Naive B cell (primary cell): ENCODE measurements around the gene PABPC1L. TPM values are rescaled to one million over a fixed set of nuclear protein-coding genes. Genes with fewer than 3 reads are reported as not detected.
"Not testable (repeated sequence)": the region's sequence is repeated elsewhere in the genome, so short reads cannot be mapped to it uniquely, and the experiment has no call there.

ENCODE experiments used
- ATAC-seq, 2 donors: fragments of 150-1000 bp; cut with Tn5 transposase; 2 replicates each; pipeline ENCODE4 v1.10.0; 2021; ENCODE audit warnings: low read depth in 2 of 2, mild to moderate bottlenecking in 2 of 2, moderate library complexity in 2 of 2
- DNase-seq: peaks from one replicate; pipeline ENCODE4 v3.0.0; 2022
- H3K27ac Mint-ChIP-seq, 6 donors: one replicate each; pipeline ENCODE4 v1.8.0; 2020 to 2022; ENCODE audit warnings: mild to moderate bottlenecking in 6 of 6, mixed read lengths in 6 of 6, moderate library complexity in 5 of 6, inconsistent platforms in 2 of 6
- H3K27me3 Mint-ChIP-seq, 3 donors: one replicate each; pipeline ENCODE4 v1.8.0; 2021 to 2022; ENCODE audit warnings: mixed read lengths in 3 of 3, mild to moderate bottlenecking in 1 of 3
- H3K36me3 Mint-ChIP-seq, 2 donors: one replicate each; pipeline ENCODE4 v1.8.0; 2020 to 2022; ENCODE audit warnings: mixed read lengths in 2 of 2, inconsistent platforms in 1 of 2, mild to moderate bottlenecking in 1 of 2
- H3K4me1 Mint-ChIP-seq, 3 donors: one replicate each; pipeline ENCODE4 v1.8.0; 2020 to 2022; ENCODE audit warnings: mixed read lengths in 3 of 3, inconsistent platforms in 1 of 3, mild to moderate bottlenecking in 1 of 3, moderate library complexity in 1 of 3
- H3K4me3 Mint-ChIP-seq, 8 donors: one replicate each; pipeline ENCODE4 v1.8.0; 2020 to 2022; ENCODE audit warnings: mild to moderate bottlenecking in 8 of 8, mixed read lengths in 8 of 8, moderate library complexity in 8 of 8, inconsistent platforms in 2 of 8
- H3K9me3 Mint-ChIP-seq, 7 donors: one replicate each; pipeline ENCODE4 v1.8.0; 2020 to 2022; ENCODE audit warnings: mixed read lengths in 7 of 7, mild to moderate bottlenecking in 5 of 7, inconsistent platforms in 2 of 7, moderate library complexity in 1 of 7
- polyA plus RNA-seq, 6 donors: library from polyadenylated mRNA; unstranded; fragments of 300-500 nt; fragmentation: Illumina TruSeq; gene quantifications; one replicate each; pipeline ENCODE4 v1.2.3, GENCODE V29; 2021; ENCODE audit warnings: low read depth in 6 of 6

Gene PABPC1L
- 1 to 10 TPM in 3 of 6 donors, under 1 TPM in 2, not detected in 1; 0.75 to 5.2 (median 1.3) TPM for polyA plus RNA-seq

GRCh38 chr20:44909872-44910689 lies at the start of gene PABPC1L:
TSS of gene PABPC1L (plus strand) at chr20:44910060. CDS start at chr20:44910144, 84 bp downstream.
- no peaks in the 10 kb centered on the region for H3K27me3 Mint-ChIP-seq

GRCh38 chr20:44861531-44862006 lies 48.3 kb upstream of the PABPC1L start:
- H3K4me1 Mint-ChIP-seq: peaks cover 3 to 12% (median 6%) of the 10 kb centered on the region in 3 donors
- H3K27me3 Mint-ChIP-seq: peaks cover 0 to 2% (median under 1%) of the 10 kb centered on the region in 3 donors
- no peak for ATAC-seq
- DNase-seq: no peak
- peaks cover 0 to 8% (median 4%) of the 10 kb centered on the region in 7 donors for H3K9me3 Mint-ChIP-seq
- H3K27ac Mint-ChIP-seq: no peak overlapping the region
- peaks cover 4 to 11% of the 10 kb centered on the region in 2 donors for H3K36me3 Mint-ChIP-seq
- no peak overlapping the region for H3K4me3 Mint-ChIP-seq

More at GRCh38 chr20:44909872-44910689, at the start of gene PABPC1L:
- H3K4me3 Mint-ChIP-seq: peak within 1 kb of the TSS; percentile 82 to 95 (median 88)
- H3K9me3 Mint-ChIP-seq: no peaks in the 10 kb centered on the region
- ATAC-seq (peak; percentile 97 to 99), DNase-seq (peak; percentile 74)
- H3K36me3 Mint-ChIP-seq: peaks cover 0 to 3% of the 10 kb centered on the region in 2 donors
- peak within 1 kb of the TSS; percentile 23 to 94 (median 86) for H3K27ac Mint-ChIP-seq
- peaks cover 16 to 30% (median 20%) of the 10 kb centered on the region in 3 donors for H3K4me1 Mint-ChIP-seq

- DNase-seq: no peak
- no peak for ATAC-seq
- Mint-ChIP-seq H3K4me1 (peaks cover 3 to 8% (median 6%) of the 10 kb centered on the region in 3 donors), H3K9me3 (peaks cover 0 to 6% (median 0%) of the 10 kb centered on the region in 7 donors), H3K27ac (peak overlapping the region in 1 of 6 donors; percentile 92), H3K36me3 (peaks cover 0 to 11% of the 10 kb centered on the region in 2 donors), H3K27me3 (peaks cover 0 to 7% (median 6%) of the 10 kb centered on the region in 3 donors), H3K4me3 (no peak overlapping the region)
Observed at GRCh38 chr20:44862286-44862685, 47.6 kb upstream of the PABPC1L start.

- H3K4me1 Mint-ChIP-seq, H3K36me3 Mint-ChIP-seq, ATAC-seq, H3K9me3 Mint-ChIP-seq, H3K4me3 Mint-ChIP-seq, DNase-seq: not testable (repeated sequence)
- Mint-ChIP-seq H3K27ac (peak overlapping the region in 1 of 6 donors; percentile 38), H3K27me3 (peaks cover 0 to 13% (median 11%) of the 10 kb centered on the region in 3 donors)
Observed at GRCh38 chr20:44863365-44864084, 46.3 kb upstream of the PABPC1L start.

GRCh38 chr20:44864493-44864892 lies 45.4 kb upstream of the PABPC1L start:
- H3K4me3 Mint-ChIP-seq: not testable (repeated sequence)

GRCh38 chr20:44866703-44867335 lies 43.0 kb upstream of the PABPC1L start:
- H3K36me3 Mint-ChIP-seq: no peaks in the 10 kb centered on the region
- peaks cover 0 to 21% (median 11%) of the 10 kb centered on the region in 3 donors for H3K27me3 Mint-ChIP-seq
- no peaks in the 10 kb centered on the region for H3K9me3 Mint-ChIP-seq
- H3K4me1 Mint-ChIP-seq: peaks cover 4 to 8% (median 6%) of the 10 kb centered on the region in 3 donors
- DNase-seq (no peak), ATAC-seq (no peak)
- peak overlapping the region in 1 of 6 donors; percentile 70 for H3K27ac Mint-ChIP-seq
- peak overlapping the region in 4 of 8 donors; percentile 37 to 81 (median 64) for H3K4me3 Mint-ChIP-seq

More at GRCh38 chr20:44864493-44864892, 45.4 kb upstream of the PABPC1L start:
- not testable (repeated sequence) for ATAC-seq, H3K36me3 Mint-ChIP-seq, H3K9me3 Mint-ChIP-seq, DNase-seq, H3K27ac Mint-ChIP-seq, H3K4me1 Mint-ChIP-seq
- H3K27me3 Mint-ChIP-seq: peaks cover 0 to 13% (median 11%) of the 10 kb centered on the region in 3 donors

- DNase-seq (no peak), ATAC-seq (no peak)
- Mint-ChIP-seq H3K4me1 (peaks cover 4 to 8% (median 6%) of the 10 kb centered on the region in 3 donors), H3K36me3 (no peaks in the 10 kb centered on the region), H3K9me3 (no peaks in the 10 kb centered on the region), H3K4me3 (no peak overlapping the region), H3K27me3 (peaks cover 0 to 26% (median 11%) of the 10 kb centered on the region in 3 donors), H3K27ac (no peak overlapping the region)
Observed at GRCh38 chr20:44869471-44869870, 40.4 kb upstream of the PABPC1L start.

- DNase-seq, H3K27me3 Mint-ChIP-seq, H3K9me3 Mint-ChIP-seq, H3K36me3 Mint-ChIP-seq, ATAC-seq: not testable (repeated sequence)
- Mint-ChIP-seq H3K4me1 (peaks cover 17 to 33% (median 29%) of the 10 kb centered on the region in 3 donors), H3K27ac (peak overlapping the region in 1 of 6 donors; percentile 65), H3K4me3 (peak overlapping the region in 1 of 8 donors; percentile 95)
Observed at GRCh38 chr20:44882360-44882759, 27.5 kb upstream of the PABPC1L start.

GRCh38 chr20:44883214-44883902 lies 26.5 kb upstream of the PABPC1L start:
- ATAC-seq (no peak), DNase-seq (no peak)
- Mint-ChIP-seq H3K4me3 (peak overlapping the region in 6 of 8 donors; percentile 26 to 98 (median 95)), H3K9me3 (no peaks in the 10 kb centered on the region), H3K27me3 (peaks cover 0 to 2% (median 0%) of the 10 kb centered on the region in 3 donors), H3K36me3 (no peaks in the 10 kb centered on the region), H3K27ac (peak overlapping the region in 3 of 6 donors; percentile 56 to 94 (median 83)), H3K4me1 (peaks cover 24 to 43% (median 37%) of the 10 kb centered on the region in 3 donors)

- peak in 1 of 2 donors; percentile 23 for ATAC-seq
Observed at GRCh38 chr20:44884907-44885391, 24.9 kb upstream of the PABPC1L start.

GRCh38 chr20:44885392-44886265 lies 24.2 kb upstream of the PABPC1L start, which contains the start of gene YWHAB:
TSS of gene YWHAB (plus strand) at chr20:44885705. CDS start at chr20:44901534, 15,829 bp downstream.
- no peaks in the 10 kb centered on the region for H3K36me3 Mint-ChIP-seq
- peak within 1 kb of the TSS; percentile 94 to 98 (median 96) for H3K27ac Mint-ChIP-seq
- ATAC-seq (peak; percentile 95), DNase-seq (peak; percentile 97)
- H3K9me3 Mint-ChIP-seq: no peaks in the 10 kb centered on the region
- no peaks in the 10 kb centered on the region for H3K27me3 Mint-ChIP-seq
- peak within 1 kb of the TSS; percentile 94 to 98 (median 96) for H3K4me3 Mint-ChIP-seq
- H3K4me1 Mint-ChIP-seq: peaks cover 40 to 61% (median 56%) of the 10 kb centered on the region in 3 donors

More at GRCh38 chr20:44884907-44885391, 24.9 kb upstream of the PABPC1L start:
- no peaks in the 10 kb centered on the region for H3K27me3 Mint-ChIP-seq
- DNase-seq: no peak
- H3K36me3 Mint-ChIP-seq: no peaks in the 10 kb centered on the region
- H3K4me1 Mint-ChIP-seq: peaks cover 39 to 59% (median 53%) of the 10 kb centered on the region in 3 donors
- no peaks in the 10 kb centered on the region for H3K9me3 Mint-ChIP-seq
- peak overlapping the region; percentile 94 to 98 (median 96) for H3K4me3 Mint-ChIP-seq
- H3K27ac Mint-ChIP-seq: peak overlapping the region; percentile 19 to 98 (median 95)
